Measurements from ENCODE around the gene TP53TG5. TPM values are rescaled to one million over a fixed set of nuclear protein-coding genes. Genes with fewer than 3 reads are reported as not detected.
A peak's percentile ranks its signal among the peaks of the same experiment; 100 is the strongest.

The TP53TG5 gene
- polyA plus RNA-seq, 6 donors from 2014 or later, result 0.14 to 0.29 (median 0.21) TPM; not detected in 2

GRCh38 chr20:45370571-45371160 is 7.5 kb downstream of the TP53TG5 start:
- DNase-seq, result no peak
- peaks cover 58 to 87% (median 80%) of the 10 kb centered on the region in 3 donors for H3K4me1 Mint-ChIP-seq
- H3K27me3 Mint-ChIP-seq, result no peaks in the 10 kb centered on the region
- no peaks in the 10 kb centered on the region for H3K9me3 Mint-ChIP-seq
- H3K27ac Mint-ChIP-seq, result peak overlapping the region in 3 of 6 donors; percentile 74 to 97 (median 85)
- H3K36me3 Mint-ChIP-seq, result peaks cover 7 to 12% of the 10 kb centered on the region in 2 donors
- ATAC-seq (ENCODE audit: low read depth in 2 of 2), result no peak
- H3K4me3 Mint-ChIP-seq, result peak overlapping the region in 2 of 8 donors; percentile 36 to 61

DNA sequence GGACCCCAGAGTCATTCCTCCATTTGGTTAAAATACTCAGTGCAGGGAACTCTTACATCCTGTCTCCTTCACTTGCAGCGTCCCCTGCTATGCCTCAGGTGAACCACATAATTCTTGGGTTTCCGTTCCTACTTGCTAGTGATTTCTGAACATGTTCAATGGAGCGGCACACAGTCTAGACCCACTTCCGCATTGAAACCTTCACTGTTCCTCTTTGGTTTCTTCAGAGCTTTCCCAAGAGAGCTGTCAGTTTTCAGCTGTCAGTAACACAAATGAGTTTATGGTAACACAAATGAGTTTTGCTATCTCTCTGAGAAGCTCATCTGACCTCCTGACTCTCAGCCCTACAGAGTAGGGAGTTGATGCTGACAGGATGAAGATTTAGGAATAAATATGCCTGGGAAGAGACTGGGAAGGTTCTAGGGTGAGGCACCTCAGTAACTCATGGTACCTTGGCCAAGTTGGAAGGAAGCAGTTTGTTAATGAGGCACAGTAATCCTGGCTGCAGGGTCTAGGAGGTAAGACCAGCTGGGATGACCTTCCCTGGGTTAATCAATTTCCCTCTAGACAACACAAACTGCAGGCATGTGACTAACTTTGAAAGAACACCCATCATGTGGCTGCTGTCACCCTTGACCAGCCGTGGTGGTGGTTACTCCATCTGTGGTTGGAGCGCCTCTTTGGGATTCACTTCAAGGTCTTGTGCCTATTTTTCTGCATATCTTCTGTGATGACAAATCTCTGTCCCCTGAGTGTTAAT is 9.7 kb downstream of the TP53TG5 start:
- H3K27ac Mint-ChIP-seq, result peak overlapping the region; percentile 68 to 99 (median 98)
- H3K36me3 Mint-ChIP-seq, result peaks cover 7 to 8% of the 10 kb centered on the region in 2 donors
- H3K4me3 Mint-ChIP-seq, result peak overlapping the region; percentile 64 to 92 (median 80)
- H3K9me3 Mint-ChIP-seq, result no peaks in the 10 kb centered on the region
- DNase-seq (peak; percentile 92), ATAC-seq (ENCODE audit: low read depth in 2 of 2) (peak; percentile 88 to 91)
- H3K4me1 Mint-ChIP-seq, result peaks cover 66 to 91% (median 88%) of the 10 kb centered on the region in 3 donors
- H3K27me3 Mint-ChIP-seq, result no peaks in the 10 kb centered on the region

GRCh38 chr20:45367126-45367525 is 11.0 kb downstream of the TP53TG5 start:
- Mint-ChIP-seq H3K4me3 (peak overlapping the region; percentile 35 to 92 (median 78)), H3K27me3 (no peaks in the 10 kb centered on the region), H3K9me3 (no peaks in the 10 kb centered on the region), H3K36me3 (peaks cover 7 to 8% of the 10 kb centered on the region in 2 donors), H3K4me1 (peaks cover 70 to 90% (median 85%) of the 10 kb centered on the region in 3 donors), H3K27ac (peak overlapping the region; percentile 51 to 99 (median 98))
- ATAC-seq (ENCODE audit: low read depth in 2 of 2) (no peak), DNase-seq (no peak)

- Mint-ChIP-seq H3K4me3 (peak overlapping the region in 6 of 8 donors; percentile 35 to 82 (median 72)), H3K4me1 (peaks cover 65 to 86% (median 80%) of the 10 kb centered on the region in 3 donors), H3K27me3 (no peaks in the 10 kb centered on the region), H3K27ac (peak overlapping the region in 5 of 6 donors; percentile 88 to 99 (median 98)), H3K36me3 (peaks cover 7 to 8% of the 10 kb centered on the region in 2 donors), H3K9me3 (no peaks in the 10 kb centered on the region)
- DNase-seq, result no peak
- ATAC-seq (ENCODE audit: low read depth in 2 of 2), result no peak
These were observed 11.5 kb downstream of the TP53TG5 start for GRCh38 chr20:45366631-45367030.

GRCh38 chr20:45366192-45366591 is 11.9 kb downstream of the TP53TG5 start:
- Mint-ChIP-seq H3K4me1 (peaks cover 61 to 81% (median 76%) of the 10 kb centered on the region in 3 donors), H3K27me3 (no peaks in the 10 kb centered on the region), H3K9me3 (no peaks in the 10 kb centered on the region), H3K4me3 (peak overlapping the region in 3 of 8 donors; percentile 64 to 82 (median 69)), H3K27ac (peak overlapping the region in 4 of 6 donors; percentile 56 to 99 (median 92)), H3K36me3 (peaks cover 7 to 8% of the 10 kb centered on the region in 2 donors)
- no peak for DNase-seq
- no peak for ATAC-seq (ENCODE audit: low read depth in 2 of 2)

DNA sequence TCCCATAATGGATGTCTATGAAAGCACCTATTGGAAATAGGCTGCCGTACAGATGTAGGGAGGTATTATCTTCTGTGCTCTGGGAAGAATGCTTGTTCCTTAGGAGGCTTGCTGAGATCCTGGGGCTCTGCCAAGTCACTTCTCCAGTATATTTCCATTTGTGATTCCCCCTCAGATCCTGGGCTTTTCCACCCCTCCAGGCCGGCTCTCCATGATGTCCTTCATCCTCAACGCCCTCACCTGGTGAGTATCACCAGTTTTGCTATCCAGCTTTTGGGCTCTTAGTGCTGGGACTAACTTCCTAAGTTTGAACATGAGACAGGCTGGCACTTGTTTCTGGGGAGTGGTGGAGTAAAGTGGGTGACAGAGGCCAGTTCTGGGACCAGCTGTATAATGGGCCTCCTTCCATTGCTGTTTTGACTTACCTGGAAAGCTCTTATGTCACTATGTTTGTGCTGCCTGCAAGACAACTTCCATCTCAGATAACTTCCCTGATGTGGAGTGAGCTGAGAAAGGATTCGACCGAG is 12.6 kb downstream of the TP53TG5 start:
- peak overlapping the region in 3 of 6 donors; percentile 65 to 97 (median 75) for H3K27ac Mint-ChIP-seq
- no peaks in the 10 kb centered on the region for H3K27me3 Mint-ChIP-seq
- ATAC-seq (ENCODE audit: low read depth in 2 of 2), result no peak
- H3K4me3 Mint-ChIP-seq, result peak overlapping the region in 4 of 8 donors; percentile 22 to 100 (median 54)
- no peak for DNase-seq
- H3K4me1 Mint-ChIP-seq, result peaks cover 54 to 74% (median 69%) of the 10 kb centered on the region in 3 donors
- H3K36me3 Mint-ChIP-seq, result peaks cover 7 to 8% of the 10 kb centered on the region in 2 donors
- no peaks in the 10 kb centered on the region for H3K9me3 Mint-ChIP-seq

GRCh38 chr20:45363611-45364492 is 14.3 kb downstream of the TP53TG5 start:
- H3K27me3 Mint-ChIP-seq, result peaks cover 0 to 5% (median 0%) of the 10 kb centered on the region in 3 donors
- H3K4me1 Mint-ChIP-seq, result peaks cover 48 to 61% (median 59%) of the 10 kb centered on the region in 3 donors
- H3K4me3 Mint-ChIP-seq, result peak overlapping the region; percentile 89 to 100 (median 98)
- H3K27ac Mint-ChIP-seq, result peak overlapping the region; percentile 98 to 100 (median 99)
- H3K9me3 Mint-ChIP-seq, result no peaks in the 10 kb centered on the region
- ATAC-seq (ENCODE audit: low read depth in 2 of 2), result no peak
- DNase-seq, result no peak
- peaks cover 7 to 8% of the 10 kb centered on the region in 2 donors for H3K36me3 Mint-ChIP-seq

DNA sequence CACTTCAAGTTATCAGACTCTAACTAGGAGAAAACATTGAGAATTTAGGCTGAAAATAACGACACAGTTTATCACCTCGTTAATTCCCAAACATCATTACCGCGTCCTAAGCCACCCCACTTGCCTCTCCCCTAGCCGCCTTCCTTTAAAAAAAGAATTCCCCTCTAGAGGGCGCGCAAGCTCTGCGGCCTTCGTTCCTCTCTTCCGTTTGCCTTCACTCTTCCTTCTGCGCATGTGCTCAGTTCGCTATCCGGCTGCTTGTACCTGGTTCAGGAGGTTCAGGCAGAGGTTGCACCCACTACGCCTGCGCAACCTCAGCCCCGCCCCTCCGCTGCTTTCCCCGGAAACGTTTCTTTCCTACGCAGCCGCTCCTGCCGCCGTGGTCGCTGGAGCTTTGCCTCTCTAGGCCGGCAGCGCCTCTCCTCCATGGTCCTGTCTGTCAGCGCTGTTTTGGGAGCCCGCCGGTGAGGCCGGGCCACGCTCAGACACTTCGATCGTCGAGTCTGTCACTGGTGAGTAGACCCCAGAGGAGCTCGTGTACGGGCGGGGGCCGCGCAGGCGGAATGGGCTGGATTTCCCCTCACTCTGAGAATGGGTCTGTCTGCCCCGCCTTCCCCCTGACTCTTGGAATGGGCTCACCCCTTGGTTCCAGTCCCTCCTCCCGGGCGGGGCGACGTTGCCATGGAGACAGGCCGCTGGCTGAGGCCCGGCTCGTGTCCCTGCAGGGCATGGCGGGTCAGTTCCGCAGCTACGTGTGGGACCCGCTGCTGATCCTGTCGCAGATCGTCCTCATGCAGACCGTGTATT is 15.1 kb downstream of the TP53TG5 start, which contains the start of gene SYS1:
Gene SYS1, plus strand, starts transcription at position 353 of the 807 bp plus-strand sequence. Its CDS starts 376 bp downstream, at position 729.
- Mint-ChIP-seq H3K27ac (peak within 1 kb of the TSS; percentile 98 to 100 (median 99)), H3K9me3 (no peaks in the 10 kb centered on the region), H3K4me1 (peaks cover 40 to 53% (median 51%) of the 10 kb centered on the region in 3 donors), H3K4me3 (peak within 1 kb of the TSS; percentile 89 to 100 (median 98)), H3K27me3 (peaks cover 0 to 8% (median 0%) of the 10 kb centered on the region in 3 donors), H3K36me3 (peaks cover 7 to 8% of the 10 kb centered on the region in 2 donors)
- ATAC-seq (ENCODE audit: low read depth in 2 of 2) (peak; percentile 79 to 86), DNase-seq (peak; percentile 97)

DNA sequence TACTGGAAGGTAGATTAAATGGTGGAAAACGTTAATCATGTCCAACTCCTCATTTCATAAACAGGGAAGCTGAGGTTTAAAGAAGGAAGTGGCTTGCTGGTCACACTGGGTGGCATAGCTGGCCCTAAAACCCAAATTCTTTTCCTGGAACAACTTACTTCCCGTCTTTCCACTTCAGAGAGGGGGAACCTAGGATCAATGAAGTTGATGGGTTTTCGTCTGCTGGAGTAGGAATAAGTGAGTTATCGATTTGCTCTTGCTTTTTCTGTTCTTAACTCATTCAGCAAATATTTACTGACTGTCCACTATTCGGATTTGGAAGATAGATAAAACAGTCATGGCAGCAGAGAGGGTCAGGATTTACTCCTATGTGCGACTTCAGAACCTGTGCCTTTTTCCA is 16.3 kb downstream of the TP53TG5 start:
- peaks cover 3 to 7% of the 10 kb centered on the region in 2 donors for H3K36me3 Mint-ChIP-seq
- DNase-seq (no peak), ATAC-seq (ENCODE audit: low read depth in 2 of 2) (no peak)
- no peaks in the 10 kb centered on the region for H3K9me3 Mint-ChIP-seq
- peaks cover 28 to 41% (median 41%) of the 10 kb centered on the region in 3 donors for H3K4me1 Mint-ChIP-seq
- H3K27me3 Mint-ChIP-seq, result peaks cover 0 to 8% (median 0%) of the 10 kb centered on the region in 3 donors
- H3K27ac Mint-ChIP-seq, result no peak overlapping the region
- H3K4me3 Mint-ChIP-seq, result no peak overlapping the region

DNA sequence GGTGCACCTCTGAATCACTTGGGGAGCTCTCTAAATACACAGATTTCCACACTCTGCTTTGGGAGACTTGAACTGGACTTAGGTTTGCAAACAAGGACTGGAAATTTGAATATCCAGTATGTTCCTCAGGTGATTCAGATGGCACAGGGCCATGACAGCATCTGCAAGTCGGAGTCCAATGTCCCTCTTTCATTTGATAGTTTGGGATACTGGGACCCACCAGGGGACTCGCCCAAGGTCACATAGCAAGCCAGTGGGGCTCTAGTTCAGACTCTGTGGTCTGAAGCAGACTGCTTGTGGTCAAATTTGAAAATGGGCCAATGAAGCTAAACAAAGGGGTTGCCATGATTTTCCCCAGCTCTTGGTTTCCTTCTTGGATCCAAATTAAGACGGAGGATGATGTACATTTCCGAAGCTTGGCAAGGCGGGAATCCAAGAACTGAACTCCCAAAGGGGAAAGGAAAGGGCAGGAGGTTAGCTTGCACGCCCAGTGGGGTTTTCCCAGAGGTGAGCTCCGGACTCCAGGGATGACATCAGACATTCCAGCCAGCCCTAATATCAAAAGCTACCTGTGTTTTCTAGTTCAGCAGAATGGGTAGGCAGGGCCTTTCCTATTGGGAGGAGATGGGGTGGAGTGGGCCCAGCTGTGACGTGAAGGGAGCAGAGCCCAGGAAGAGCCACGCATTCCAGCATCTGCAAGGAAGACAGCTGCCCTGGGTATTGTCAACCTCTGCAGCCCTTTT is 18.5 kb downstream of the TP53TG5 start:
- no peak for DNase-seq
- H3K4me1 Mint-ChIP-seq, result peaks cover 16 to 22% (median 21%) of the 10 kb centered on the region in 3 donors
- H3K27me3 Mint-ChIP-seq, result peaks cover 0 to 18% (median 3%) of the 10 kb centered on the region in 3 donors
- no peak for ATAC-seq (ENCODE audit: low read depth in 2 of 2)
- H3K4me3 Mint-ChIP-seq, result no peak overlapping the region
- H3K36me3 Mint-ChIP-seq, result no peaks in the 10 kb centered on the region
- H3K27ac Mint-ChIP-seq, result no peak overlapping the region
- H3K9me3 Mint-ChIP-seq, result no peaks in the 10 kb centered on the region

DNA sequence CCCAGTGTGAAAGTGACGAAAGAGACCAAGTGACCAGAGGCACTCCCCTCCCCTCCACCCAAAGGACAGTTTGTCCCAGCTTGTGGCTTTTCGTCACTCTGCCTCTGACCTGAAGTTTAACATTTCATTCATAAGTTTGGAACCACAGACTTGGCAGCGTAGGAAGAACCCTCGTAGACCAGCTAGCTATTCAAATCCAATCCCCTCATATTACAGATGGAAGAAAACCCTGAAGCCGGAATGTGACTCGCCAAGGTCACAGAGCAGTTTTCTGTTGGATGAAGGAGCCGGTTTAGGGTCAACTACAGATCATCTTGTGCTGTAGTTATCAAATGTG is 19.1 kb downstream of the TP53TG5 start:
- Mint-ChIP-seq H3K27ac (no peak overlapping the region), H3K4me1 (peaks cover 14 to 17% (median 17%) of the 10 kb centered on the region in 3 donors), H3K4me3 (no peak overlapping the region), H3K9me3 (no peaks in the 10 kb centered on the region), H3K36me3 (no peaks in the 10 kb centered on the region), H3K27me3 (peaks cover 0 to 24% (median 9%) of the 10 kb centered on the region in 3 donors)
- DNase-seq (no peak), ATAC-seq (ENCODE audit: low read depth in 2 of 2) (no peak)
